Endodermal cell (in vitro differentiated cells): ENCODE results near the gene PCDHB1. TPM values are rescaled to one million over a fixed set of nuclear protein-coding genes. Genes with fewer than 3 reads are reported as not detected.

Experiments used
- DNase-seq: peaks from one replicate; pipeline ENCODE4 v3.0.0-alpha.2; 2017
- H3K27ac ChIP-seq: 2 replicates; pipeline ENCODE4 v1.5.1; 2013; ENCODE audit warnings: mild to moderate bottlenecking, low read depth, low read length, moderate library complexity
- H3K27me3 ChIP-seq: 2 replicates; pipeline ENCODE4 v1.6.1; 2013; ENCODE audit warnings: mild to moderate bottlenecking, low read length, moderate library complexity; ENCODE audit not compliant: insufficient read depth, control insufficient read depth, poor library complexity, severe bottlenecking
- H3K36me3 ChIP-seq: 2 replicates; pipeline ENCODE4 v1.7.0; 2013; ENCODE audit warnings: mild to moderate bottlenecking, low read length, moderate library complexity; ENCODE audit not compliant: control insufficient read depth, insufficient read depth
- H3K4me1 ChIP-seq: one replicate; pipeline ENCODE4 v1.7.0; 2013; ENCODE audit warnings: low read length; ENCODE audit not compliant: control insufficient read depth, insufficient read depth
- H3K4me3 ChIP-seq: 2 replicates; pipeline ENCODE4 v1.5.1; 2013; ENCODE audit warnings: mild to moderate bottlenecking, low read length, moderate library complexity
- H3K9ac ChIP-seq: 2 replicates; pipeline ENCODE4 v1.6.1; 2013; ENCODE audit warnings: mild to moderate bottlenecking, low read length, moderate library complexity; ENCODE audit not compliant: poor library complexity, severe bottlenecking; ENCODE audit errors: extremely low read depth
- H3K9me3 ChIP-seq: 2 replicates; pipeline ENCODE4 v1.6.1; 2013; ENCODE audit warnings: mild to moderate bottlenecking, low read length, moderate library complexity; ENCODE audit not compliant: control insufficient read depth
- H3K27ac Mint-ChIP-seq: 2 replicates; pipeline ENCODE4 v1.8.0; 2020; ENCODE audit warnings: mixed read lengths
- H3K27me3 Mint-ChIP-seq: 2 replicates; pipeline ENCODE4 v1.8.0; 2021; ENCODE audit warnings: mild to moderate bottlenecking, mixed read lengths; ENCODE audit not compliant: insufficient read depth
- H3K36me3 Mint-ChIP-seq: 2 replicates; pipeline ENCODE4 v1.8.0; 2020; ENCODE audit warnings: low read depth, mixed read lengths
- H3K4me1 Mint-ChIP-seq: 2 replicates; pipeline ENCODE4 v1.8.0; 2020; ENCODE audit warnings: mixed read lengths
- H3K4me3 Mint-ChIP-seq: 2 replicates; pipeline ENCODE4 v1.8.0; 2020; ENCODE audit warnings: mild to moderate bottlenecking, moderate library complexity, mixed read lengths
- H3K9me3 Mint-ChIP-seq: 2 replicates; pipeline ENCODE4 v1.8.0; 2020; ENCODE audit warnings: mild to moderate bottlenecking, mixed read lengths
- CTCF ChIP-seq: fragments of 200-600 bp; sonication (generic); conservative IDR thresholded peaks from 2 replicates; pipeline ENCODE4 v1.5.0; 2021; ENCODE audit warnings: antibody characterized with exemption, mild to moderate bottlenecking
- WGBS, 2 experiments: methylation state at CpG; one replicate each; pipeline versions ENCODE4 v1.1.5 to v1.1.7; 2013; ENCODE audit warnings: missing lambda C conversion rate in 2 of 2, mixed read lengths in 1 of 2; ENCODE audit not compliant: insufficient coverage in 1 of 2, insufficient read length in 1 of 2; 5-methylcytosine and 5-hydroxymethylcytosine counted together
- total RNA-seq, 2 donors: library from RNA; stranded (reverse); fragmentation: NEBNext Ultra II Directional in 1 of 2; extraction: Animal tissue kit (Norgen Biotek cat#: 25700) in 1 of 2; gene quantifications; 2 replicates in 1 of 2; 3 replicates in 1 of 2; pipeline ENCODE4 v1.2.1, GENCODE V29; 2021

Gene PCDHB1
- total RNA-seq, 2 donors from 2014 or later = 0.04 TPM; not detected in 1

DNA sequence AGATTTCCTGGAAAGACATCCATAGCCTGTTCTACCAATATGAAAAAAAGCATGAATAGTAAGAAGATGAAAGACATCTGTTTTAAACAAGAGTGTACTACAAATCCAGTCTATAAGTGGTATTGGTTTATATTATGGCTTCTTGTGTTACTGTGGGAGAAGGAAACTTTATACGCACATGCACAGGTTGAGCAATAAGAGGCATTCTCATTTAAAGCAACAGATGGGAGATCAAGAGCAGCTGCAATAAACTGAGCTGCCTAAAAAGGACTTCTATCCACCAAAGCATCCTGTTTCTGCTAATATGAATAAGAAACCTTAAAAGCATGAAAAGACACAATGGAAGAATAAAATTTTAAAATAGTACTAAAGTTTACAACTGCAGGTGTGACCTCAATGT, 8.6 kb upstream of the PCDHB1 start:
- 88% methylated on average over 1 of the region's 1 CpG; no CpG with 5 or more reads in 1 of the 2 experiments for WGBS, 2 experiments
- Histone ChIP-seq H3K4me1 (no peaks in the 10 kb centered on the region), H3K27me3 (peaks cover 7% of the 10 kb centered on the region), H3K9ac (no peak overlapping the region), H3K36me3 (no peaks in the 10 kb centered on the region), H3K4me3 (no peak overlapping the region), H3K9me3 (no peaks in the 10 kb centered on the region), H3K27ac (no peak overlapping the region)
- TF ChIP-seq CTCF = no peak
- H3K4me1 Mint-ChIP-seq = no peaks in the 10 kb centered on the region
- H3K27me3 Mint-ChIP-seq = peaks cover 24% of the 10 kb centered on the region
- H3K4me3 Mint-ChIP-seq = no peak overlapping the region
- DNase-seq = no peak
- H3K27ac Mint-ChIP-seq = no peak overlapping the region
- no peaks in the 10 kb centered on the region for H3K9me3 Mint-ChIP-seq
- no peaks in the 10 kb centered on the region for H3K36me3 Mint-ChIP-seq

GRCh38 chr5:141051521-141051866, 320 bp downstream of the PCDHB1 start:
- Mint-ChIP-seq H3K4me1 (peaks cover 5% of the 10 kb centered on the region), H3K27me3 (peaks cover 62% of the 10 kb centered on the region), H3K36me3 (no peaks in the 10 kb centered on the region), H3K4me3 (peak overlapping the region; percentile 64), H3K27ac (no peak overlapping the region), H3K9me3 (no peaks in the 10 kb centered on the region)
- H3K4me3 ChIP-seq = peak overlapping the region; percentile 84
- DNase-seq = peak; percentile 75
- H3K9me3 ChIP-seq = no peaks in the 10 kb centered on the region
- H3K4me1 ChIP-seq = no peaks in the 10 kb centered on the region
- no peak overlapping the region for H3K27ac ChIP-seq
- H3K27me3 ChIP-seq = peaks cover 35% of the 10 kb centered on the region
- TF ChIP-seq CTCF = no peak
- 12 to 13% methylated on average over 19 of the region's 19 CpGs for WGBS, 2 experiments
- no peaks in the 10 kb centered on the region for H3K36me3 ChIP-seq
- no peak overlapping the region for H3K9ac ChIP-seq

- Mint-ChIP-seq H3K9me3 (peaks cover 5% of the 10 kb centered on the region), H3K4me1 (no peaks in the 10 kb centered on the region), H3K27me3 (peaks cover 22% of the 10 kb centered on the region), H3K36me3 (no peaks in the 10 kb centered on the region), H3K27ac (no peak overlapping the region), H3K4me3 (peak overlapping the region; percentile 61)
- H3K9me3 ChIP-seq = no peaks in the 10 kb centered on the region
- no peaks in the 10 kb centered on the region for H3K4me1 ChIP-seq
- no peak for TF ChIP-seq CTCF
- no peak overlapping the region for H3K4me3 ChIP-seq
- no peak overlapping the region for H3K27ac ChIP-seq
- WGBS, 2 experiments = 96 to 99% methylated on average over 15 to 17 of the region's 17 CpGs
- no peak for DNase-seq
- H3K9ac ChIP-seq = no peak overlapping the region
- H3K36me3 ChIP-seq = no peaks in the 10 kb centered on the region
- H3K27me3 ChIP-seq = no peaks in the 10 kb centered on the region
These were observed 26.7 kb downstream of the PCDHB1 start for GRCh38 chr5:141077826-141078225.
